Esophagus muscularis mucosa (tissue), 3 donors: ENCODE results near the gene ZC3H15.

ENCODE experiments used
- CTCF ChIP-seq, 3 experiments: fragments of 200-600 bp in 2 of 3; fragments of 450-650 bp in 1 of 3; sonication (generic) in 2 of 3; IDR thresholded peaks; one replicate each; pipeline ENCODE4 v1.5.1; 2017 to 2019; ENCODE audit warnings: antibody characterized with exemption in 3 of 3, mild to moderate bottlenecking in 2 of 3, moderate library complexity in 1 of 3
- EP300 ChIP-seq: sonication (generic); formaldehyde crosslinking; IDR thresholded peaks from one replicate; pipeline ENCODE4 v1.6.1; 2017; ENCODE audit warnings: antibody characterized with exemption

- no peak for TF ChIP-seq CTCF (IDR thresholded peaks at IDR 0.05)
- TF ChIP-seq EP300, result no peak
These were observed 42.2 kb upstream of the ZC3H15 start for GRCh38 chr2:186443851-186444250.
